HG03196 (cell line): ENCODE data around the gene DTX1.

ENCODE experiments used
- ATAC-seq: cut with Tn5 transposase; IDR thresholded peaks from one replicate; pipeline ENCODE4 v1.9.1; 2021; ENCODE audit not compliant: unreplicated experiment

DTX1 gene

DNA sequence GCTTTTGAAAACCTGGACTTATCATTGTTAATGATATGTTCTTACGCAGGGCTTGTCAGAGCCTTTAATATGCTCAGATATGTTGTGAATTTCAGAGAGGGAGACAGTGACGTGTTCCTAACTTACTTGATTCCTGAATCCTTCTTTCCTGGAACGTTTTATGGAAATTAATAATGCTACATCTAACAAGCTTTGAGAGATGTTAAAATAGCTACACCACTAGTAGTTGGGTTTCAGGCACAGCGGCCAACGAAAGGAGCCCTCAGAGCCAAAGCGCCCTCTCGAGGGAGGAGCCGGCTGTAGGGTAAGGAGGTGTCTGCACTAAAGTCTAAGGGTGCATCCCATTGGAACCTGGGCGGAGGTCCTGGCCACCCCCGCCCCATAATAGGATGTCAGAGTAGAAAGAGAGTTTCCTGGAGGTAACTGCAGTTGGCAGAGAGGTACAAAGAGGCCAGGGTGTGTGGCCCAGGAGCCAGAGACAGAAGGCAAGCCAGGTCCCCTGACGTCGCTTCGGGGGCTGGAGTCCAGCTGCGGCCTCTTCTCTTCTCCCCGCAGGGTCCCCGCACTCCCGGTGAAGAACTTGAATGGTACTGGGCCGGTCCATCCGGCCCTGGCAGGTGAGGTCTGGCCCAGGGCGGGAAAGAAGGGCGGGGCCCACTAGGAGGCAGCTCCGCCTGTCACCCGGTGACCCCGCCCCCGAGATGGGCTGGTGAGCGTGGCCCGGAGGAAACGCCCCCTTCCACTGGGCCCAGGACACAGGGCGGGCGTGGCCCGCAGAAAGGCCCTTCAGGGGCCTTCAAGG lies 36.3 kb downstream of the DTX1 start:
- no peak for ATAC-seq

DNA sequence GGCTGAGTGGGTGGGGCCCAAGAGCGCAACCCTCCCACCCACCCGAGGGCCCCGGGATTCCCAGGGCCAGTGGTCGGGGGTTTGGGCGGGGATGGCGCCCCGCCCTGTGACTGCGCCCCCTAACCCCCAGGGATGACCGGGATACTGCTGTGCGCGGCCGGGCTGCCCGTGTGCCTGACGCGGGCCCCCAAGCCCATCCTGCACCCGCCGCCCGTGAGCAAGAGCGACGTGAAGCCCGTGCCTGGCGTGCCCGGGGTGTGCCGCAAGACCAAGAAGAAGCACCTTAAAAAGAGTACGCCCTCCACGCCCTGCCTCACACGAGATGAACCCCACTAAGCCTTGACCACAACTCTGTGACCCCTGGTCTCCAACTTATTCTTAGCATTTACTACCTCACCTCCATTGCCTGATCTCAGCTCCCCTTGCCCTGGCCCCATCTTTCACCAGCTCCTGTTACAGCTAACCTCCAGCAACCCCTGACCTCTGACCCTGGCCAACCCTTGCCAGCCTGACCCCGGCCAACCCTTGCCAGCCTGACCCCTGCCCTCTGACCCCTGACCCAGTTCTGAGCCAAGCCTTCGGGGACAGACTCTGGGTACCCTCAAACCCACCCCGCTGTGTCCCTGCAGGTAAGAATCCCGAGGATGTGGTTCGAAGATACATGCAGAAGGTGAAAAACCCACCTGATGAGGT lies 37.0 kb downstream of the DTX1 start:
- no peak for ATAC-seq

DNA sequence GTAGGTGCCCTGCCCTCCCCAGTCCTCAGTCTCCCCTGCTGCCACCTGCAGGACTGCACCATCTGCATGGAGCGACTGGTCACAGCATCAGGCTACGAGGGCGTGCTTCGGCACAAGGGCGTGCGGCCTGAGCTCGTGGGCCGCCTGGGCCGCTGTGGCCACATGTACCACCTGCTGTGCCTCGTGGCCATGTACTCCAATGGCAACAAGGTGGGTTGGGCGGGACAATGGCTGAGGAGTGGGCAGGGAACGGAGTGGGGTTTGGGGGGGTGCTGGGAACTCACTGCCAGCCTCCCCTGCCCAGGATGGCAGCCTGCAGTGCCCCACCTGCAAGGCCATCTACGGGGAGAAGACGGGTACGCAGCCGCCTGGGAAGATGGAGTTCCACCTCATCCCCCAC lies 38.2 kb downstream of the DTX1 start:
- ATAC-seq, result no peak

DNA sequence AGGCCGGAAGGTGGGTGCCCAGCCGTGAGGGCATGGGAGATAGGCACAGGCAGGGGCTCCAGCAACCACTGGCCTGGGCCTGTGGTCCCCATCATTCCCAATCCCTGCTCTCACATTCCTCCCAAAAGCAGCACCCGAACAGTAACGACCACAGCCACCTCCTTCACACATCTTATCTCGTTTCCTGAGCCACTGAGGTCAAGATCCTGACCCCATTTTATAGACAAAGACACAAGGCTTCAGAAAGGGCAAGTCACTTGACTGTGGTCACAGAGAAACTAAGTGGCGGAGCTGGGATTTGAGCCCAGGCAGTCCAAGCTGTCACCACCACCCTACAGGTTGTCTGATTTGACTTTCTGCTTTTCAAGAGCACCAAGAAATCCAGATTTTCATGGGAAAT lies 38.9 kb downstream of the DTX1 start:
- no peak for ATAC-seq

DNA sequence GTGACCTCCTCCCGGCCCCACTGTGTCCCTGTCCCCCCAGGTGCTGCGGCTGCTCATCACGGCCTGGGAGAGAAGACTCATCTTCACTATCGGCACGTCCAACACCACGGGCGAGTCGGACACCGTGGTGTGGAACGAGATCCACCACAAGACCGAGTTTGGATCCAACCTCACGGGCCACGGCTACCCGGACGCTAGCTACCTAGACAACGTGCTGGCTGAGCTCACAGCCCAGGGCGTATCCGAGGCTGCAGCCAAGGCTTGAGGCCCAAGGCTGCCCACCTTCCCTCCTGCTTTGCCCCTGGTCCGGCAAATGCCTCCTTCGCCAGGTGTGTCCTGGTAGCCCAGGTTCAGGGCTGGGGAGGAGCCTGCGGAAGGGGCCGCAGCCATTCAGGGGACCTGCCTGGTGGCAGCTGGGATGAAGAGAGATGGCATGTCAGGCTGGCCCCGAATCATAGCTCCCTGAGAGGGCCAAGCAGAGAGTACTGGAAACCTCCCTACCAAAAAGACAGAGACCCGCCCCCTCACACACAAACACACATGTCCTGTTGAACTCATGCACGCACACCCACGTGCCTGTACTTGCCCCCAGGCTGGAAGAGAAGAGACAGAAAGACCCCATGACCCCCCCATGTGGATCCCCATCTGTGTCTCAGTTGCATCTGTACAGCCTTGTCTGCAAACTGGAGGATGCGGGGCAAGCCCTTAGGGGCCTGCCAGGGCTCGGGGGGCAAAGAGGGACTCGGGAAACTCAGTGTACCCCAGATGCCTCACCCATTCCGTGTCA lies 40.3 kb downstream of the DTX1 start:
- ATAC-seq, result no peak

DNA sequence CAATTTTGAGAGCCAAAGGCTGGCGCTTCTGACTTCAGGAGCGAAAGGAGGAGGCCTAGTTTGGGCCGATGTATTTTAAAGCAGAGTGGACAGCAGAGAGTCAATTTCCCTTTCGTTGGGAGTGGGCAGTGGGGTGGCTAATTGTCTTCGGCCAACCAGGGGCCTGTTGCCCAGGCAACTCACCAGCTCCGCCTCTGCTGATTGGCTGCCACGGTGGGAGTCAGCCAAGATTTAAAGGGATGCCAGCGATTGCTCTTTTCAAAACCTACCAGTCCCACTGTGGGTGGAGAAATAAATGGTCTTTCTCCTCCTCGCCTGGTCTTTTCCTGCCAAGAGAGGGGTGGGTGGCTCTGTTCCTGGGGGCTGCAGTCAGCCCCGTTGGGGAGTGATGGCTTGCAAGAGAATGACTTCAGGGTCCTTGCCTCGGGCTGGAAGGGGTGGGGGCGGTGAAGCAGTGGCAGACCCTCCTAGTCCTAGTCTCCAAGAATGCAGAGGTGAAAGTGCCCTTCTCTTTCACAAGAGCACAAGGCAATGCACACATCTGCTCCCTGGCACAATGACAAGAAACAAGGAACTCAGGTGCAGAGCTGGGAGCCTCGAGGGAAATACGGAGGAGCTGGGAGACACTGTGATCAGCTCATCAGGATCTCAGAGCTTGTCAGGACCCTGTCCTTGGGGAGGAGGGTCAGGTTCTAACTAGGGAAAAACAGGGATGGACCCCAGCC lies 41.3 kb downstream of the DTX1 start:
- ATAC-seq, result no peak

DNA sequence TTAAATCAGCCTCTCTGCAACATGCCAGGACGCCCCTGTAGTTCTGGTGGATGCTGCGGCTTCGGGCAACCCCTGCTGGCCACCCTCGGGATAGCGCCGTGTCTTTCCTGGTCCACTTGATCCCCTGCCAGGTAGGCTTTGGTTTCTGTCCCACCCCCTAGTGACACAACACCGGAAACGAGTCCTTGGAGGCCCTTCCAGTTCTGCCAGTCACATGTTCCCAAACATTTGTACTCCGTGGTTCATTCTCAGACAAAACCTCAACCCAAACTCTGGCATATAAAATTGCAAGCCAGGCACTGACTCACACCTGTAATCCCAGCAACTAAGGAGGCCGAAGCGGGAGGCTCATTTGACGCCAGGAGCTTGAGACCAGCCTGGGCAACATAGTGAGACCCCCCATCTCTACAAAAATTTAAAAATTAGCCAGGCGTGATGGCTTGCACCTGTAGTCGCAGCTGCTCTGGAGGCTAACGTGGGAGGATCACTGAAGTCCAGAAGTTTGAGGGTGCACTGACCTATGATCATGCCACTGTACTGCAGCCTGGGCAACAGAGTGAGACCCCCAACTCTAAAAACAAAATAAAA lies 42.0 kb downstream of the DTX1 start:
- ATAC-seq, result no peak

DNA sequence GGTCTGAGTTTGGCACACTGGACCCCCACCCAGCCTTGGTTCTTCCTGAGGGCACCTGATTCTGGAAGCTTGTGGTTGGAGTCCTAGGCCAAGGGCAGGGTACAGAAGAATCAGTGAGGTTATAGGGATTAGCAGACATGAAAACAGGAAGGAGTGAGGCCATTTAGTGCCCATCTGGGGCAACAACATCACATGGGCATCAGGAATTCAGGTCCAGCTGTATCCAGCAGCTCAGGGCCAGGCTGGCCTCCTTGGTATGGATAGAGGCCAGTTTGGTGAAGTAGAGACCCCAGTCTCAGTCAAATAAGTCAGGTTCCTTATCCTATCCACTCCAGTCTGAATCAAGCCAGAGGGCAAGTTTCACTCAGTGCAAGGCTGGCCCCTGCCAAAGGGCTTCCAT lies 42.8 kb downstream of the DTX1 start:
- no peak for ATAC-seq

DNA sequence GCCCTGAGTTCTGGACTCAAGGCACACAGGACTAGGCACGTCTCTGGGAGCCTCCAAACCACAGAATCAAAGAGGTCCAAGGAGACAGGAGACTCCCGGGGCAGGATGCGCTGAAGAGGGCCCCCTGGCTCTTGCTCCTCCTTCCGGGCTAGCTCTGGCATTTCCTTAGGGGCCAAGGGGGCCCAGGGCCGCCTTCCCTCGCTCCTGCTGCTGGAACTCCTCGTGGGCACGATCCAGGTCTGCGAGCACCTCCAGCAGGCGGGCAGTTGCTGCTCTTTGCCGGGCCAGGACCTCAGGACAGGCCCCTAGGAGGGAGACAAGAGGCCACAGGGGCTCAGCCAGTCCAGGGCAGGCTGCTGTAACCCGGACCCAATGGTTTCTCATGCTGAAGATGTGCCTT lies 43.2 kb downstream of the DTX1 start:
- no peak for ATAC-seq

DNA sequence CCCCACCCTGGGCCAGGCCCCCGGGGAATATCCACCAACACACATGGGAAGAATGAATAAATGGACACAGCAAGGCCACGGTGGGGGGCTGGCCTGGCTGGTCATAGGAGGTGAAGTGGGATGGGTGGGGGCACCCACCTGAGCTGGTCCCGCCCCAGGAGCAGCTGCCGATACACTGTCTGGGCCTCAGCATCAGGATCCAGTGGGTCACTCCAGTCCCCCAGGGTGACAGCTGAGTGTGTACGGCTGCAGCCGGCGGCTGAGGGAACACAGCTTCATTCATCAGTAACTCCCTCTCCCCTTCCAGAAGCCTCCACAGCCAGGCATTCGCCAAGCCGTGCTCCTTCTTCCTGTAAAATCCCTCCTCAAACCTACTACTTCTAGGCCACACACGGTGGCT lies 45.2 kb downstream of the DTX1 start:
- ATAC-seq, result no peak

DNA sequence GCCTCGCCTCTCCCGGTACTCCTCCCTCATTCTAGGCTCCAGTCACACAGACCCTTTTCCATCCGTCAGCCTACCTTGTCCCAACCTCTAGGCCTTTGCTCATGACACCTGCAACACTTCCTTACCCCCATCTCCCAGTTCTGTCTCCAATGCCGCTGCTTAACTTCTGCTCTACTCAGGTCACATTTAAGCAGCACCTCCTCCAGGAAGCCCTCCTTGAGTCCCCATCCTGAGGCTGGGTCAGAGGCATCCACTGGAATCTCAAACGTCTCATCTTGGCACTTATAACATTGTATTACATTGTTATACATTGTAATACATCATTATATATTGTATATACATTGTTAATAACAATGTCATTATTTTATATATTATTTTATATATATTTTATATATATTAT lies 46.3 kb downstream of the DTX1 start:
- ATAC-seq, result no peak

DNA sequence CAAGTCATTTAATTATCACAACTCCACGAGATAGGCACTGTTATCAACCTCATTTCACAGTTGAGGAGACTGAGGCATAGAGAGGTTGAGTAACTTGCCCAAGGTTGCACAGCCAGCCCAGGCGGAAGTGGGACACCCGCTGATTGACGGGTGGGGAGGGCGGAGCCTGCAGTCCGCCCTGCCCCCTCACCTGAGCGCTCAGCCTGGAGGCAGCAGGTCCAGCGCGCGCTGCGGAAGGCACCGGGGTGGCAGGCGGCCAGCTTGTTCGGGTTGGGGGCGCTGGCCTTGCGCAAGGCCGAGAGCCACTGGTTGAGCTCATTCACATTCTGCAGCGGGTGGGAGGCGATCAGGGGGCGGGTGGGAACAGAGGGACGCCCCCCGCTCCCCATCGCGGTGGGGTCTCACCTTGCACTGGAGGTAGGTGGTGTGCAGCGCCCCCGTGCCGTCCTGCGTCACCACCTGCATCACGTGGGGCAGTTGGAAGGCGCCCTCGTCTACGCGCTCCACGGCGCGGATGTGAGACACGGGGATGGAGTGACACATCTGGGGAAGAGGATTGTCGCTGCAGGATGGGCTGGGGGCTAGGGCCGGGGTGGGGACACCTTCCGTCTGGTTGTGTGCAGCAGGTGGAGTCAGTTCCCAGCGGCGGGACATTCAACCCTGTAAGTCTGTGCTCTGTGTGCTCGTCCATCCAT lies 47.4 kb downstream of the DTX1 start:
- no peak for ATAC-seq

DNA sequence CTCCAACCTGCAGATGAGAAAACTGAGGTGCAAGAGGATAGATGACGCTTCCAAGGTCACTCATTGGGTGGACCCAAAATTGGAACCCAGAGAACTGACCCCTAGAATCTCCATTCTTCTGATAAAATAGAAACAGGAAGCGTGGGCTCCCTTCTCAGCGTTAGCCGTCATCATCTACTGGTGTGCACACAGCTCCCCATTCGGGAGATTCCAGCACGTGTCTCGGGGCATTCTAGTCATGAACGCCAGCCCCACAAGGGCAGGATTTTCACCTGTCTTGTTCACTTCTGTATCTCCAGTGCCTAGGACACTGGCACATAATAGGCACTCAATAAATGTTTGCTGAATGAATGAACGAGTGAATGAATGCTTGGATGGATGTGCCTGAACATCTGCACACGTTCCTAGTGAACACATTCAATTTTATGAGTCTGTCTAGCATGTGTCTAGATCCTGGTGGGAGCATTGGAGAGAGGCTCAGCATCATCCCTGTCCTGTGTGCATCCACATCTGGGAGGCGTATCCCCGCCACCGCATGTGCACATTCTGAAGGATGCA lies 48.5 kb downstream of the DTX1 start:
- no peak for ATAC-seq

DNA sequence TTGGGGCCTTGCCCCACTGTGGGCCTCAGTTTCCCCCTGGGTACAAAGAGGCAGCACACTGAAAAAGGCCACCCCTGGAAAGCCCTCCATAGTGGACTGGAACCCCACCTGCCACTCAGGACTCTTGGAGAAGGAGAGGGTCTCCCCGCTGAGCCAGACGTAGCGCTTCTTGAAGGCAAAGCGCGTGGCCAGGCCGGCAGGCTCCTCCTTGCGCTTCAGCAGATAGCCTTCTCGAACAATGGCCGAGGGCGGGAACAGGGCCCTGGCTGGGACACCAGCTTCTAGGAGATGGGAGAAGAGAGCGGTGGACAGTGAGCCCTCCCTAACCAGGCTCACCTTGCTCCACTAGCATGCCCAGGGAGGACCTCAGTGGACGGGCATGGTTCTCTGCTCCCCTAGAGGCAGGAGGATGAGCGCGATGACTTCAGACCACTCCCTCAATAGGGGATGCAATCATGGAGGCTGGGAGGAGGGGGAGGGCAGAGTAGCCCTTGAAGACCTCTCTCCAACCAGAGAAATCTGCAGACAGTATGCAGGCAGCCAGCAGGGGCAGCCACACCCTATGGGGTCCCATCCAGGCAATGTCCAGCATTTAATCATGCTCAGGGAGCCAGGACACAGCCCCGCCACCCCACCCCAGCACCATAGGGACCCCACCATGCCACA lies 49.2 kb downstream of the DTX1 start:
- ATAC-seq, result no peak

DNA sequence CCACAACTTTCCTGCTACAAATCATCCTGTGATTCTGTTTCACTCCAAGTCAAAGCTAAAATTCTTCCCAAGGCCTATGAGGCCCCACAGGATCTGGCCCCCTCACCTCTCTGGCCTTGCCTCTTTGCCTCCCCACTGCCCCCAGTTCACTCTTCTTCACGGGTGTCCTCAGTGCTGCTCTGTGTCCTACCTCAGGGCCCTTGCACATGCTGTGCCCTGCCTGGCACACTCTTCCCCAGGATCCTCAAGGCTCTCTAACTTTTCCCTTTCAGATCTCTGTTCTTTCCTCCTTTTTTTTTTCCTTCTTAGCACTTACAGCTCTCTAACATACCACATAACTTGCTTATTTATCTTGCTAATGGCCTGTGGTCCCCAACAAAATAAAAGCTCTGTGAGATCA lies 49.8 kb downstream of the DTX1 start:
- ATAC-seq, result no peak

DNA sequence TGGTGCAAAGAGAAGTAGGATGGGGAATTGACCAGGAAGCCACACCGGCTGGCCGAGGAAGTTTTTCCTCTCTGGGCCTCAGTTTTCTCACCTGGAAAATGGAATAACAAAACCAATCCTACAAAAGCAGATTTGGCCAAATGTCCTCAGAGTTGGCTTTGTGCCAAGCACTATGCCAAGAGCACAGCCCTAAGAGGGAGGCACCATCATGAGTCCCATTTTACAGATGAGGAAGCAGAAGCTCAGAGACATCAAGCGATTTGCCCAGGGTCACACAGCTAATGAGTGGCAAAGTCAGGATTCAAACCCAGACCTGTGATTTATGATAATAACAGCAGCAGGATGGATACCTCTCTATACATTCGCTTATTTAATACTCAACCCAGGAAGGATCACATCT lies 51.8 kb downstream of the DTX1 start:
- ATAC-seq, result no peak

DNA sequence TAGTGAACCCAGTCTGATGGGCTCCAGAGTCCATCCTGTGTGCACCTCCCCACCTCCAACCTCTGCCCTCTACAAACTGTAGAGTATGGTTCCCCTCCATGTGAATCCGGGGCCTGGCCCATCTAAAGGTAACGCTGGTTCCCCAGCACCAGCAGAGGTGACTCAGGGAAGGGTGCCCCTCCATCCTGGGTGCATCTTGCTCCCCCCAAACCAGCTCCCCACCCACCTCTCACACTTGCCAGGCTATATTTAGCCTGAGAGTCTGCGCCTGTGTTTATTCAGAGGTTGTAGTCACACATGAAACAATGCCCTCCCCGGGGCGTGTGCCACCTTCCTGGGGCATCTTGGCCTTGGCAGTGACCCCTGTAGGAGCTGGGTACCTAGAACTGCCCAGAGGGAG lies 52.8 kb downstream of the DTX1 start:
- no peak for ATAC-seq

DNA sequence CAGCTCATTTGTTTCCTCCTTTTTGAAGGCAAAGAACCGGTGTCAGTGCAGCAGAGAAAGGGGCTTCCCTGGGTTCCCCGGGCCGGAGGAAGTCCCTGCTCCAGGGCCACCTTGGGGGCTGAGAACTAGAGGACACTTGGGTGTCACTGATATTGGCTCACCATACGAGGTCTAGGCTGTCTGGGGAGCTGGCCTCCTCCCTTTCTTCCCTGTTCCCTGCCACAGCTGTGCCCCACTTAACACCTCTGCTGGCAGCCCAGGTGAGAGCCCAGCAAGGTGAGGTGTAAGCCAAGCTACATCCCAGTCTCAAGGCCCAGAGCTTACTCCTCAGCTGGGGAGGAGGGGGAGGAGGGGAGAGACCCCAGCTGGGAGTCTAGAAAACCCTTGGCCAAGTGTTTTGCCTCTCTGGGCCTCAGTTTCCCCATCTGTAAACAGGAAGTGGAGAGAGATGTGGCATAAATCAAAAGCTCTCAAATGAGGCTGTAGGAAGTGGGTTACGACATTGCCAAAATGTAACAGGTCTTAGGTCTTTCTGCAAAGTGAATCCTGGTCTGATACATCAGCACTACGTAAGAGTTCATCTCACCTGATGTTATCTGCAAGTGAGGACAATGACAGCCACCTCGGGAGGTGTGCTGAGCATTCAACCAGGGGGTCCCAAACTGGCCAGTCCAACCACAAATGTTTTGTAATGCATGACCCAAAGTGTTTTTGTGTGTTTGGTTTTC lies 53.5 kb downstream of the DTX1 start:
- ATAC-seq, result no peak

DNA sequence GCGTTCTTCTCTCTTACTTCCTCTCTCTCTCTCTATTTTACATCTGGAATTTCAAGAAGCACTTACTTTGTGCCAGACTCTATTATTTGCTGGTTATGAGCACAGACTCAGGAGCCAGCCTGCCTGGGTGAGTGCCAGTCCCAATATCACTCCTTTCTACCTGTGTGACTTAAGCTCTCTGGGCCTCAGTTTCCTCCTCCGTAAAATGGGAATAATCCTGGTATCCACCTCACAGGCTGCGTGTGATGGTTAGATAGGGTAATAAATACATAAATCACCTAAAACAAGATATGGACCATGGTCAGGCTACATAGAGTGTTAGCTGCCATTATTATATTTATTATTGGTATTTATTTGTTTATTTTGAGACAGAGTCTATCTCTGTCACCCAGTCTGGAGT lies 54.7 kb downstream of the DTX1 start:
- ATAC-seq, result no peak
